Stimulated activated CD4-positive, alpha-beta T cell treated with anti-CD3 and anti-CD28 coated beads, Interleukin-2, amount 100 ng/mL, for 4 hours (primary cell): ENCODE results near the gene PRKN.

ENCODE experiments used
- DNase-seq: peaks from one replicate; pipeline ENCODE4 v3.0.0-alpha.2; 2020; ENCODE audit warnings: low read depth

Gene PRKN

GRCh38 chr6:161590961-161591627 lies 1136.5 kb downstream of the PRKN start:
- DNase-seq = no peak

GRCh38 chr6:161586887-161587286 lies 1140.7 kb downstream of the PRKN start:
- DNase-seq = no peak

- DNase-seq = no peak
These were observed 1142.8 kb downstream of the PRKN start for GRCh38 chr6:161584621-161585340.

- no peak for DNase-seq
These were observed 1143.5 kb downstream of the PRKN start for GRCh38 chr6:161584051-161584450.

DNA sequence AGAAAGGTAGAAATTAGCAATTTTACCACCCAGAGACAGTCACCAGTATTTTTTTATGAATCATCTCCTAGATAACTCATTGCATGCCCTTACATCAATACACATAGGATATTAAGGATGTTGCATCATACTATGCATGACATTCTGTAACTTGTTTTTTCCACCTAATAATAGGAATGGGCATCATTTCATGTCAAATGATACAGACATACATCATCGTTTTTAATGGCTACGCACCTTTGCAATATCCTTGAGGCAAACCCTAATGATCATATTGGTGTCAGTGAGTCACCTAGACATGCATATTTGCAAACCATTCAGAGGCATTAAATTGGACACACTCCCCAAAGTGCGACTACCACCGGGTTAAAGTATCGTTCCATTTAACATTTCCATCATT lies 1144.0 kb downstream of the PRKN start:
- no peak for DNase-seq

GRCh38 chr6:161578478-161578877 lies 1149.1 kb downstream of the PRKN start:
- DNase-seq = no peak

DNA sequence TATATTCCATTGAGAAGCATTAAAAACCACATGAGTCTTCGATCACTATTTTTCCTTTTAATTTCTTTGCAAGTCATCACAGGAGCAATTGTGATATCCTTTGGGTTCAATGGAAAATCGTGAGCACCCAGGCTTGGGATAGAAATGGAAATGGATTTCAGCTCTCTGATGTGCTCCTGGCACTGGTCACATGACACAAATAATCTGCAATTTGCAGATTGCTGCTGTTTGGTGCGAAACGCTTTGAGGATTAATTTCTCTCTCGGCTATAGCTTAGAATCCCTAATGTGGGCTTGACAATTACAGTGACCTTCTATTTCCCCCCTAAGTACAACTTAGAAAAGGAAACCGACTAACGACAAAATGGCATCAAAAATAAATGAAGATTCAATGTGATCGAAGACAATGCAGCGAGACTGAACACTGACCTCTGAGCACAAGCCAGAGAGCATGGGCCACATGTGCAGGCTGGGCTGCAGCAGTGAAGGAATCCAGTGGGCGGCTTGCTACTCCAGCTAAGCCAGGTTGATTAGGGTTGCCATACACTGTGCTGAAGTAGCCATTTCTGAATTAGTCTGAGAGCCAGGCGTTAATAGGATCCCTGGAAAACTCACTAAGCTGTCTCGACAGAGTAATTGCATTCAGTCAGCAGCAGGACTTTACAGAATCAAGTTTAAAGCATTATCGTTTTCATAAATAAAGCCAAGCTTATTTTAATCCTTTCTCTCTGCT lies 1151.9 kb downstream of the PRKN start:
- no peak for DNase-seq

DNA sequence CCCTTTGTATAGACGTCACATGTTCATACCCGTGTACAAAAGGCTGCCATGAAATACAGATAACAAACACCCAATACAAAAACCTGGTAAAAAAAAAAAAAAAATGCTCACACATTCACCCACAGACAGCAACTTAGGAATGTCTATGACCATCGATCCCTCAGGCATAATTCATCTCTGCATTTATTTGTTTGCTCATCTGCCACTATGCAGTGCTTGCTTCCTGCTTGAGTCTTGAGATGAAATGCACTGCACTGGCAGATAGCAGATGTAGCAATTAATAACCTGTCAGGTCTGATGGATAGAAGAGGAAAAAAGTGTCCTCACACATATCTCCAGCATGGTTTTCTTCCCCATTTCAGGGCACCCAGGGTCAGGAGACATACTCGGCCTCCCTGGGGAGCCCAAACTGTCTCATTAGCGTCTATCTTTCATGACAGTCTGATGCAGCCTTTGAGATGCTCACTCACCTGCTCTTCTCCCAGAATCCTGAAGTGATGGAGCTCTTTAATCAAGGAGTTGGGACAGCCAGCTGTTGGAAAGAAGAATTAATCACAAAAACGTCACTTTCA lies 1158.6 kb downstream of the PRKN start:
- no peak for DNase-seq

- no peak for DNase-seq
These were observed 1162.6 kb downstream of the PRKN start for GRCh38 chr6:161564952-161565351.

GRCh38 chr6:161561908-161562307 lies 1165.7 kb downstream of the PRKN start:
- no peak for DNase-seq

- no peak for DNase-seq
These were observed 1170.0 kb downstream of the PRKN start for GRCh38 chr6:161557333-161558107.

- no peak for DNase-seq
These were observed 1172.7 kb downstream of the PRKN start for GRCh38 chr6:161554883-161555282.

GRCh38 chr6:161549977-161550655 lies 1177.5 kb downstream of the PRKN start:
- DNase-seq = no peak

- no peak for DNase-seq
These were observed 1178.8 kb downstream of the PRKN start for GRCh38 chr6:161548713-161549296.

GRCh38 chr6:161547617-161548016 lies 1179.9 kb downstream of the PRKN start:
- DNase-seq = no peak

DNA sequence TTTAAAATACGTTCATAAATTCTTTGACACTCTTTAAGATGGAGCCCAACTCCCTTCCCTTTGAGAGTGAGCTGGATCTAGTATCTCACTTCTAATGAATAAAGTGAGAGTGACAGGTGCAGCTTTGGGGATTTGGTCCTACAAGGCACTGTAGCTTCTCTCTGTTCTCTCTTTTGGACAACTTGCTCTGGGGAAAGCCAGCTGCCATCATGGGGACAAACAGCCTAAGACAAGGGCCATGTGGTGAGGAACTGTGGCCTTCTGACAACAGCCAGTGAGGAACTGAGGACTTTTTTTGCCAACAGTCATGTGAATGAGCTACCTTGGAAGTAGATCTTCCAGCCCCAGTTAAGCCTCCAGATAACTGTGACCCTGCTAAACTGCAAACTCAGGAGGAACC lies 1180.9 kb downstream of the PRKN start:
- no peak for DNase-seq

DNA sequence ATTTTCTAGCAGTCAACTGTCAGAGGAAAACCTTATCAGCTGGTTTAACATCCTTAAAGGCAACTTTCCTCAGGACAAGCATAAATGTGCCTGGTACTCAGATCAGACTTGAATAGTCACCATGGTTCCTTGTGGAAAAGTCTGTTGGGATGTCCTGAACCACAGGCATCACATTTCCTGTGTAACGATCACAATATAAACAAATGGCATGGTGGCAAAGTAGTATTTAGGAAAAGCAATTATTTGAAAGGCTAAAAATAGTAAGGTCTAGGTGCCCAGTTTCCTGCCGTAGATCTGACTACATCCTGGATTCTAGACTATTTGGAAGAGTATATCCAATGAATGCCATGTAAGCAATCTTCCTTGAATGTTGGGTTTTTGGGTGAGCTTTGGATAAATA lies 1181.8 kb downstream of the PRKN start:
- no peak for DNase-seq

- no peak for DNase-seq
These were observed 1182.6 kb downstream of the PRKN start for GRCh38 chr6:161544801-161545480.

- no peak for DNase-seq
These were observed 1183.8 kb downstream of the PRKN start for GRCh38 chr6:161543684-161544309.
